NCI-H2107 (cell line): ENCODE results near the gene HES2.
"Not testable (repeated sequence)": the region's sequence is repeated elsewhere in the genome, so short reads cannot be mapped to it uniquely, and the experiment has no call there.

Experiments used
- DNase-seq: peaks from one replicate; lab custom pipeline; 2025; lab: John Stamatoyannopoulos, UW

HES2 gene

GRCh38 chr1:6437012-6437700 is 17.4 kb upstream of the HES2 start:
- DNase-seq, result not testable (repeated sequence)

GRCh38 chr1:6436277-6436676 is 16.6 kb upstream of the HES2 start:
- DNase-seq, result not testable (repeated sequence)

GRCh38 chr1:6435547-6435946 is 15.8 kb upstream of the HES2 start:
- DNase-seq, result no peak

- no peak for DNase-seq
Observed at GRCh38 chr1:6435129-6435528, 15.4 kb upstream of the HES2 start.

GRCh38 chr1:6434186-6434585 is 14.5 kb upstream of the HES2 start:
- DNase-seq, result no peak

GRCh38 chr1:6431645-6432579 is 12.2 kb upstream of the HES2 start:
- DNase-seq, result not testable (repeated sequence)

GRCh38 chr1:6429660-6430411 is 10.1 kb upstream of the HES2 start:
- DNase-seq, result not testable (repeated sequence)

GRCh38 chr1:6428453-6428852 is 8.7 kb upstream of the HES2 start:
- DNase-seq, result not testable (repeated sequence)

GRCh38 chr1:6427441-6428390 is 8.0 kb upstream of the HES2 start:
- no peak for DNase-seq

GRCh38 chr1:6426972-6427350 is 7.2 kb upstream of the HES2 start:
- no peak for DNase-seq

- no peak for DNase-seq
Observed at GRCh38 chr1:6426277-6426971, 6.7 kb upstream of the HES2 start.

- DNase-seq, result no peak
Observed at GRCh38 chr1:6425658-6426057, 5.9 kb upstream of the HES2 start.

GRCh38 chr1:6424619-6425593 is 5.2 kb upstream of the HES2 start, which contains the start of gene ESPN:
ESPN (plus strand) TSS chr1:6424776; CDS start chr1:6424956, 180 bp downstream.
- no peak for DNase-seq

- DNase-seq, result no peak
Observed at GRCh38 chr1:6424000-6424565, 4.4 kb upstream of the HES2 start.

GRCh38 chr1:6423321-6423999 is 3.7 kb upstream of the HES2 start:
- no peak for DNase-seq

- DNase-seq, result no peak
Observed at GRCh38 chr1:6421266-6421665, 1.5 kb upstream of the HES2 start.

GRCh38 chr1:6420454-6421042 is 829 bp upstream of the HES2 start:
- DNase-seq, result no peak

- DNase-seq, result no peak
Observed at GRCh38 chr1:6419397-6419803, 319 bp downstream of the HES2 start.
